ENCODE results near the gene ETV1. TPM values are rescaled to one million over a fixed set of nuclear protein-coding genes. Genes with fewer than 3 reads are reported as not detected.

Gene ETV1
- total RNA-seq: 25.2 and 27.3 TPM in 2 replicates
- long read RNA-seq, full-length matches to known transcripts: 13 of 35 reads
- long read RNA-seq, partial matches to known transcripts: 17 of 35 reads
- long read RNA-seq, other reads (novel, unspliced or antisense): 5 of 35 reads

- H3K27me3 Mint-ChIP-seq: no peaks in the 10 kb centered on the region
- no peaks in the 10 kb centered on the region for H3K36me3 Mint-ChIP-seq (ENCODE audit: insufficient read depth)
- no peak within 1 kb of the TSS for H3K4me3 Mint-ChIP-seq (ENCODE audit: low read depth)
- H3K4me1 Mint-ChIP-seq (ENCODE audit: low read depth): peaks cover 14% of the 10 kb centered on the region
- peak; percentile 37 for DNase-seq (ENCODE audit: low spot score, unreplicated experiment)
- peak; percentile 50 for TF ChIP-seq CTCF (IDR thresholded peaks at IDR 0.05; ENCODE audit: unreplicated experiment)
- H3K27ac Mint-ChIP-seq: no peak within 1 kb of the TSS
- no peaks in the 10 kb centered on the region for H3K9me3 Mint-ChIP-seq (ENCODE audit: low read depth)
These were observed at the start of gene ETV1 for GRCh38 chr7:13989126-13989948. Gene ETV1, minus strand, starts transcription at chr7:13989666. Its CDS starts 614 bp downstream, at chr7:13989052.

- no peak for TF ChIP-seq CTCF (IDR thresholded peaks at IDR 0.05; ENCODE audit: unreplicated experiment)
- Mint-ChIP-seq H3K27me3 (no peaks in the 10 kb centered on the region), H3K36me3 (ENCODE audit: insufficient read depth) (no peaks in the 10 kb centered on the region), H3K4me1 (ENCODE audit: low read depth) (peaks cover 2% of the 10 kb centered on the region), H3K27ac (no peak overlapping the region), H3K9me3 (ENCODE audit: low read depth) (no peaks in the 10 kb centered on the region), H3K4me3 (ENCODE audit: low read depth) (no peak overlapping the region)
- no peak for DNase-seq (ENCODE audit: low spot score, unreplicated experiment)
These were observed 34.9 kb upstream of the ETV1 start for GRCh38 chr7:14024406-14024805.

GRCh38 chr7:14023838-14024237 is 34.4 kb upstream of the ETV1 start:
- Mint-ChIP-seq H3K9me3 (ENCODE audit: low read depth) (no peaks in the 10 kb centered on the region), H3K27me3 (no peaks in the 10 kb centered on the region), H3K36me3 (ENCODE audit: insufficient read depth) (no peaks in the 10 kb centered on the region), H3K4me3 (ENCODE audit: low read depth) (no peak overlapping the region), H3K27ac (no peak overlapping the region), H3K4me1 (ENCODE audit: low read depth) (peaks cover 2% of the 10 kb centered on the region)
- no peak for TF ChIP-seq CTCF (IDR thresholded peaks at IDR 0.05; ENCODE audit: unreplicated experiment)
- DNase-seq (ENCODE audit: low spot score, unreplicated experiment): no peak

- DNase-seq (ENCODE audit: low spot score, unreplicated experiment): no peak
- peaks cover 2% of the 10 kb centered on the region for H3K4me1 Mint-ChIP-seq (ENCODE audit: low read depth)
- H3K9me3 Mint-ChIP-seq (ENCODE audit: low read depth): no peaks in the 10 kb centered on the region
- H3K27me3 Mint-ChIP-seq: no peaks in the 10 kb centered on the region
- no peak for TF ChIP-seq CTCF (IDR thresholded peaks at IDR 0.05; ENCODE audit: unreplicated experiment)
- no peak overlapping the region for H3K4me3 Mint-ChIP-seq (ENCODE audit: low read depth)
- no peak overlapping the region for H3K27ac Mint-ChIP-seq
- H3K36me3 Mint-ChIP-seq (ENCODE audit: insufficient read depth): no peaks in the 10 kb centered on the region
These were observed 33.9 kb upstream of the ETV1 start for GRCh38 chr7:14023342-14023741.

GRCh38 chr7:14021069-14021468 is 31.6 kb upstream of the ETV1 start:
- no peak for DNase-seq (ENCODE audit: low spot score, unreplicated experiment)
- Mint-ChIP-seq H3K27ac (no peak overlapping the region), H3K4me1 (ENCODE audit: low read depth) (peaks cover 2% of the 10 kb centered on the region), H3K27me3 (no peaks in the 10 kb centered on the region), H3K36me3 (ENCODE audit: insufficient read depth) (no peaks in the 10 kb centered on the region), H3K4me3 (ENCODE audit: low read depth) (no peak overlapping the region), H3K9me3 (ENCODE audit: low read depth) (no peaks in the 10 kb centered on the region)
- TF ChIP-seq CTCF (IDR thresholded peaks at IDR 0.05; ENCODE audit: unreplicated experiment): no peak
